ENCODE measurements around the gene REPIN1.

DNA sequence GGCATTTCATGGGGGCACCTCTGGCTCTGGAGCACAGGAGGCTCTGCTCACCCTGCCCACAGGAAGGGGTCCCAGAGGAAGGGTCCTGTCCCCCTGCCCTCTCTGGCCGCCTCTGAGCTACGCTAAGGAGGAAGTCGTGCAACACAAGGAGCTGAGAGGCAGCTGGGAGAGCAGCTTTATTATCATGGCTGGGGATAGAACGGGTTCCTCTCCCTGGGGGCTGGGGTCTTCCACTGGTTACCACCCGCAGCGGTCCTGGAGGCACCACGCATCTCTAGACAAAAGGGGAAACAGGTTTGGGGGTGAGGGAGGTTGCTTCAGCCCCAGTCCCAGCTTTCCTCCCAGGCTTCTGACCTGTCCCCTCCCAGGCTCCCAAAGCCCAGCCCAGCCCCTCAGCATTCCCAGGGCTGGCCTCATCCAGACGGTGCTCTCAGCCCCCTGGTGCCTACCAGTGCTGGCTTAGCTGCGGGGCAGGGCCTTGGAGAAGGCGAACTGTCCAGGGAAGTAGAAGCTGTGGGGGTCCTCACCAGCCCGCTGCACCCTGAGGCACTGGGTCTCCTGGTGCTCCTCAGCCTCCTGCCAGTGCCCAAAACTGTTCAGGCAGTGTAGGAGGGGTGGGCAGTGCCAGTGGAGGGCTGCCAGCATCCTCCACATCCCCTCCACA is 30.3 kb upstream of the REPIN1 start:
- TF ChIP-seq, protein P1, sequence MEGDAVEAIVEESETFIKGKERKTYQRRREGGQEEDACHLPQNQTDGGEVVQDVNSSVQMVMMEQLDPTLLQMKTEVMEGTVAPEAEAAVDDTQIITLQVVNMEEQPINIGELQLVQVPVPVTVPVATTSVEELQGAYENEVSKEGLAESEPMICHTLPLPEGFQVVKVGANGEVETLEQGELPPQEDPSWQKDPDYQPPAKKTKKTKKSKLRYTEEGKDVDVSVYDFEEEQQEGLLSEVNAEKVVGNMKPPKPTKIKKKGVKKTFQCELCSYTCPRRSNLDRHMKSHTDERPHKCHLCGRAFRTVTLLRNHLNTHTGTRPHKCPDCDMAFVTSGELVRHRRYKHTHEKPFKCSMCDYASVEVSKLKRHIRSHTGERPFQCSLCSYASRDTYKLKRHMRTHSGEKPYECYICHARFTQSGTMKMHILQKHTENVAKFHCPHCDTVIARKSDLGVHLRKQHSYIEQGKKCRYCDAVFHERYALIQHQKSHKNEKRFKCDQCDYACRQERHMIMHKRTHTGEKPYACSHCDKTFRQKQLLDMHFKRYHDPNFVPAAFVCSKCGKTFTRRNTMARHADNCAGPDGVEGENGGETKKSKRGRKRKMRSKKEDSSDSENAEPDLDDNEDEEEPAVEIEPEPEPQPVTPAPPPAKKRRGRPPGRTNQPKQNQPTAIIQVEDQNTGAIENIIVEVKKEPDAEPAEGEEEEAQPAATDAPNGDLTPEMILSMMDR (IDR thresholded peaks at IDR 0.05; ENCODE audit: low read length), result no peak
- TF ChIP-seq EZH2phosphoT487 (IDR thresholded peaks at IDR 0.05; ENCODE audit: low read length), result no peak

All from MM.1S (cell line).